ENCODE measurements around the gene KCNG4. TPM values are rescaled to one million over a fixed set of nuclear protein-coding genes. Genes with fewer than 3 reads are reported as not detected.

The KCNG4 gene
- total and polyA plus RNA-seq, 11 donors, result not detected

DNA sequence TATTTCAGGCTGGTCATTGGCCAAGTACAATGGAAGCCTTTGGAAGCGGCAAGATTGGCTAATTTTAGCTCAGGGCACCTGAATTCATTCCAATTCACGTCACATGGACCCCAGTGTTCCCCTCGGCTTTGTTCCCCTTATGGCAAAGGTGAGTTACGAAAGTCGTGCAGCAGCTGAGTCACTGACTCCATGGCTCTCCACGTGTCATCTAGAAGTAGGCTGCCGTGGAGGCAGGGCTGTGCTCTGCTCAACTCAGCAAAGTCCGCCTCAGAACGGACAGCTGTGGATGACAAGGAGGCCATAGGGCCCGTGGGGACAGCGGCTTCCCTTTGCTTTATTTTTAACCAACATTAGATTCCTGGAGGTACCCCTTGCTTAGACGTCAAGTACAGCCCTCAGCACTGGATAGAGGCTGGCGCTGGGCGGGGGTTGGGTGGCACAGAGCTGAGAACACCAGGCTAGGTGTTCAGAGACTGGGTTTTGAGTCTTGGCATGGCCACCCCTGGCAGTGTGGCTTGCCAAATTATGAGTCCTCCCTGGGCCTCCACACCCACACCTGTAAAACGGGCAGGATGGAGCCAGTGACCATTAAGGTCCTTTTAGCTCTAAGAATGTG lies 25.3 kb downstream of the KCNG4 start:
- WGBS, 4 donors, result 64 to 70% (median 66%) methylated on average over 15 of the region's 15 CpGs
- DNase-seq, result peak in 1 of 5 donors; percentile 69
- ATAC-seq, result peak; percentile 27 to 92 (median 65)
- no peak for TF ChIP-seq CTCF (IDR thresholded peaks at IDR 0.05)
- intact Hi-C loops (cut with DNase I), result no loop called here
- Histone ChIP-seq H3K27ac (no peak overlapping the region), H3K4me1 (peaks cover 0 to 11% (median 0%) of the 10 kb centered on the region in 12 donors), H3K27me3 (no peaks in the 10 kb centered on the region), H3K36me3 (no peaks in the 10 kb centered on the region), H3K9me3 (no peaks in the 10 kb centered on the region), H3K4me3 (no peak overlapping the region)

DNA sequence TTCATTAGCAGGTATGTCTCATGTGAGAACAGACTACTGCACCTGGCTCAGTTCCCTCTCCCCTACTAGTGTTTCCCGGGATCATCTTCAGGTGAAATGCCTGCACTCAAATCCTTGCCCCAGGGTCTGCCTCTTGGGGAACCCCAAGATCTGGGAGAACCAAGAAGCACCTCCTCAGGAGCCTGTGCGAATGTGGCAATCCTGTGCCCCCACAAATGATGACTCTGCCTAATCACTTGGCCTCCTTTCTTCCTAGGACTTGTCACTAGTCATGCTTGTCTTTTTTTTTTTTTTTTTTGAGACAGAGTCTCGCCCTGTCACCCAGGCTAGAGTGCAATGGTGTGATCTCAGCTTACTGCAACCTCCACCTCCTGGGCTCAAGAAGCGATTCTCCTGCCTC lies 27.2 kb downstream of the KCNG4 start:
- Histone ChIP-seq H3K4me1 (peaks cover 0 to 11% (median 0%) of the 10 kb centered on the region in 12 donors), H3K9me3 (no peaks in the 10 kb centered on the region), H3K4me3 (no peak overlapping the region), H3K27ac (no peak overlapping the region), H3K27me3 (no peaks in the 10 kb centered on the region), H3K36me3 (no peaks in the 10 kb centered on the region)
- ATAC-seq (no peak), DNase-seq (no peak)
- WGBS, 4 donors, result 89 to 93% (median 91%) methylated on average over 4 of the region's 4 CpGs
- intact Hi-C loops (cut with DNase I), result no loop called here
- TF ChIP-seq POLR2A (IDR thresholded peaks at IDR 0.05), result no peak

DNA sequence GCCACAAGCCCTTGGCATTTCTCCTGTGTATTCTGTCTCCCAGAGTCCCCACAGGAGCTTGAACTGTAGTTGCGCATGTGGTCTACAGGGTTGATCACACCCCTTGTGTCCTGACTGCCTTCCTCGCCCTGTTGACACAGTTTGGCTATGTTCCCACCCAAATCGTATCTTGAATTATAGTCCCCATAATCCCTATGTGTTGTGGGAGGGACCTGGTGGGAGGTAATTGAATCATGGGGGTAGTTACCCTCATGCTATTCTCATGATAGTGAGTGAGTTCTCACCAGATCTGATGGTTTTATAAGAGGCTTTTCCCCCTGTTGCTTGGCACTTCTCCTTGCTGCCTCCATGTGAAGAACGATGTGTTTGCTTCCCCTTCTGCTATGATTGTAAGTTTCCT lies 27.7 kb downstream of the KCNG4 start:
- Histone ChIP-seq H3K9me3 (no peaks in the 10 kb centered on the region), H3K27me3 (no peaks in the 10 kb centered on the region), H3K4me1 (peaks cover 0 to 11% (median 0%) of the 10 kb centered on the region in 12 donors), H3K4me3 (no peak overlapping the region), H3K27ac (no peak overlapping the region), H3K36me3 (no peaks in the 10 kb centered on the region)
- TF ChIP-seq POLR2A (IDR thresholded peaks at IDR 0.05) (no peak), CTCF (IDR thresholded peaks at IDR 0.05) (no peak)
- intact Hi-C loops (cut with DNase I), result no loop called here
- DNase-seq (no peak), ATAC-seq (no peak)
- 60 to 74% (median 64%) methylated on average over 4 of the region's 4 CpGs for WGBS, 4 donors

- Histone ChIP-seq H3K36me3 (no peaks in the 10 kb centered on the region), H3K9me3 (no peaks in the 10 kb centered on the region), H3K4me1 (peaks cover 0 to 11% (median 0%) of the 10 kb centered on the region in 12 donors), H3K27me3 (no peaks in the 10 kb centered on the region), H3K4me3 (no peak overlapping the region), H3K27ac (no peak overlapping the region)
- TF ChIP-seq POLR2A (IDR thresholded peaks at IDR 0.05), result no peak
- no peak for TF ChIP-seq CTCF (IDR thresholded peaks at IDR 0.05)
- DNase-seq, result no peak
- ATAC-seq, result no peak
- intact Hi-C loops (cut with DNase I), result no loop called here
- WGBS, 4 donors, result 78 to 93% (median 80%) methylated on average over 2 of the region's 2 CpGs
Observed at GRCh38 chr16:84209989-84210388, 29.8 kb downstream of the KCNG4 start.

DNA sequence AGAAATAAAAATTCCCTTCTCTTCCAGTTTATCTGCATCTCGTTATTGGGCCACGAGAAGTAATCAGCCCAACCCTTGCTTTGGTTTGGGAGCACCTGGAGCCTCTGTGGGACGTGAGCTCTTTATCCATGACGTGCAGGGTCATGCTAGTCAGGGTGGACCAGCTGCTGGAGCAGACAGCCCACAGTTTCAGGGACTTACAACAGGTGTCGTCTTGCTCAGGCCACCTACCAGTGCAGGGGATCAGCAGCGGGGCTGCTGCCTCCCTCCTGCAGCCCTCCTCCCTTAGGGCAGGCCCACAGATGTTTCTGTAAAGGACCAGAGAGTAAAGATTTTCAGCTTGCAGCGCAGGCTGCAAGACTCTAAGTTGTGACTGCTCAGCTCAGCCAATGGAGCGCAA lies 31.9 kb downstream of the KCNG4 start:
- Histone ChIP-seq H3K27ac (no peak overlapping the region), H3K36me3 (no peaks in the 10 kb centered on the region), H3K9me3 (no peaks in the 10 kb centered on the region), H3K4me3 (no peak overlapping the region), H3K27me3 (no peaks in the 10 kb centered on the region), H3K4me1 (no peaks in the 10 kb centered on the region)
- DNase-seq (no peak), ATAC-seq (no peak)
- intact Hi-C loops (cut with DNase I), result no loop called here
- TF ChIP-seq CTCF (IDR thresholded peaks at IDR 0.05), result no peak
- TF ChIP-seq POLR2A (IDR thresholded peaks at IDR 0.05), result no peak
- WGBS, 4 donors, result 73 to 80% (median 78%) methylated on average over 6 to 8 of the region's 8 CpGs
